Spleen (tissue), 13 donors: ENCODE results near the gene PDZD2. TPM values are rescaled to one million over a fixed set of nuclear protein-coding genes. Genes with fewer than 3 reads are reported as not detected.

Source experiments
- DNase-seq: peaks from one replicate; pipeline ENCODE4 v3.0.0-alpha.2; 2020
- H3K27ac ChIP-seq, 8 donors: fragments of 200-600 bp; sonication (generic) in 7 of 8; 1 replicate in 4 of 8; 2 replicates in 4 of 8; pipeline versions ENCODE4 v1.5.0 to v1.8.0; 2016 to 2021; ENCODE audit warnings: inconsistent platforms in 4 of 8, mild to moderate bottlenecking in 4 of 8, moderate library complexity in 1 of 8
- H3K27me3 ChIP-seq, 7 donors: fragments of 200-600 bp; sonication (generic) in 6 of 7; replicated peaks in 1 of 7; 1 replicate in 4 of 7; 2 replicates in 3 of 7; pipeline versions ENCODE4 v1.5.0 to v1.8.0; 2016 to 2021; ENCODE audit warnings: inconsistent platforms in 3 of 7, mild to moderate bottlenecking in 1 of 7
- H3K36me3 ChIP-seq, 6 donors: fragments of 200-600 bp; sonication (generic) in 5 of 6; 1 replicate in 4 of 6; 2 replicates in 2 of 6; pipeline versions ENCODE4 v1.5.0 to v1.8.0; 2016 to 2021; ENCODE audit warnings: inconsistent platforms in 2 of 6
- H3K4me1 ChIP-seq, 6 donors: fragments of 200-600 bp; sonication (generic) in 5 of 6; 1 replicate in 3 of 6; 2 replicates in 3 of 6; pipeline versions ENCODE4 v1.5.0 to v1.8.0; 2016 to 2021; ENCODE audit warnings: inconsistent platforms in 3 of 6
- H3K4me3 ChIP-seq, 8 donors: fragments of 200-600 bp; sonication (generic) in 7 of 8; 1 replicate in 4 of 8; 2 replicates in 4 of 8; pipeline versions ENCODE4 v1.5.0 to v1.8.0; 2016 to 2021; ENCODE audit warnings: inconsistent platforms in 4 of 8, mild to moderate bottlenecking in 4 of 8, moderate library complexity in 2 of 8
- H3K9me3 ChIP-seq, 8 donors: fragments of 200-600 bp; sonication (generic) in 7 of 8; 1 replicate in 4 of 8; 2 replicates in 4 of 8; pipeline versions ENCODE4 v1.5.0 to v1.8.0; 2016 to 2021; ENCODE audit warnings: inconsistent platforms in 4 of 8
- CTCF ChIP-seq, 11 experiments: fragments of 200-600 bp in 7 of 11; fragments of 450-650 bp in 4 of 11; sonication (generic) in 4 of 11; IDR thresholded peaks in 8 of 11; conservative IDR thresholded peaks in 3 of 11; 1 replicate in 7 of 11; 2 replicates in 4 of 11; pipeline versions ENCODE4 v1.4.0 to v1.8.0; 2016 to 2021; ENCODE audit warnings: antibody characterized with exemption in 11 of 11, inconsistent platforms in 4 of 11, mild to moderate bottlenecking in 1 of 11
- POLR2A ChIP-seq, 3 donors: fragments of 450-650 bp; IDR thresholded peaks; one replicate each; pipeline ENCODE4 v1.5.1; 2017; ENCODE audit warnings: antibody characterized with exemption in 3 of 3, mild to moderate bottlenecking in 1 of 3
- POLR2AphosphoS5 ChIP-seq, 3 donors: sonication (generic); formaldehyde crosslinking; IDR thresholded peaks; one replicate each; pipeline ENCODE4 v1.5.1; 2017; ENCODE audit warnings: antibody characterized with exemption in 3 of 3
- WGBS, 5 donors: extraction: QIAGEN DNeasy Blood & Tissue Kit in 3 of 5; methylation state at CpG; one replicate each; pipeline versions ENCODE4 v1.1.5 to v1.1.7; 2013 to 2018; 5-methylcytosine and 5-hydroxymethylcytosine counted together
- intact Hi-C: fragments of 100-400 bp; cut with DNase I; formaldehyde crosslinking; loops from one replicate; pipeline ENCODE4 v1.15.0; 2023; ENCODE audit warnings: low total_unique reads
- long read RNA-seq, 2 donors: transcript quantifications; one replicate each; lab custom pipeline, GENCODE V29; 2026
- polyA plus RNA-seq, 3 donors: library from polyadenylated mRNA; stranded (reverse); fragments of 200-250 nt; gene quantifications; one replicate each; pipeline ENCODE4 v1.2.1, GENCODE V29; 2013
- total RNA-seq, 7 donors: library from RNA; depleted of rRNA in 3 of 7; stranded (reverse); fragments of >200 nt in 3 of 7; fragmentation: NEBNext Ultra II Directional in 4 of 7; extraction: Animal tissue kit (Norgen Biotek cat#: 25700) in 4 of 7; gene quantifications; one replicate each; pipeline versions ENCODE4 v1.1.0 to v1.2.1, GENCODE V29; 2016 to 2021
- donor health status: healthy with polysubstance abuse.
- donor health status: DM: no; HTN: no; CAD: no; lungs with moderate emphysema.
- donor health status: DM: no; HTN: no; CAD: no.
- donor health status: Bipolar disorder and iron deficiency.
- donor health status: healthy.
- donor health status: DM: no; HTN: no; CAD: no.
- donor health status: DM: yes; HTN: yes; CAD: no.

PDZD2 gene
- total RNA-seq (1 to 10 TPM in 6 of 7 donors, under 1 TPM in 1; 0.70 to 4.7 (median 2.9) TPM), polyA plus RNA-seq (under 1 TPM; 0.09 to 0.74 (median 0.39) TPM)
- long read RNA-seq, donor 1: 0 reads
- long read RNA-seq, donor 2: 0 reads

- no peaks in the 10 kb centered on the region for H3K36me3 ChIP-seq
- H3K4me1 ChIP-seq: peaks cover 9 to 22% (median 17%) of the 10 kb centered on the region in 6 donors
- no peak within 1 kb of the TSS for H3K27ac ChIP-seq
- TF ChIP-seq CTCF (IDR thresholded peaks at IDR 0.05 in 8 of 11, conservative IDR thresholded peaks at IDR 0.05 in 3 of 11) (peak in 3 of 11 experiments; percentile 25 to 38 (median 33)), POLR2AphosphoS5 (IDR thresholded peaks at IDR 0.05) (peak in 2 of 3 donors; percentile 27 to 31), POLR2A (IDR thresholded peaks at IDR 0.05) (no peak)
- peak within 1 kb of the TSS; percentile 50 to 85 (median 66) for H3K4me3 ChIP-seq
- H3K27me3 ChIP-seq: peaks cover 2 to 46% (median 14%) of the 10 kb centered on the region in 7 donors
- WGBS, 5 donors: 0 to 1% (median 0%) methylated on average over 6 to 70 of the region's 70 CpGs
- peak; percentile 83 for DNase-seq
- H3K9me3 ChIP-seq: no peaks in the 10 kb centered on the region
- intact Hi-C loops: no loop called here
Measured at GRCh38 chr5:31638748-31639418, at the start of gene PDZD2. Gene PDZD2 (plus strand): TSS chr5:31639131.

GRCh38 chr5:31593665-31594064 is 45.3 kb upstream of the PDZD2 start:
- Histone ChIP-seq H3K9me3 (no peaks in the 10 kb centered on the region), H3K4me3 (no peak overlapping the region), H3K27me3 (peaks cover 0 to 21% (median 0%) of the 10 kb centered on the region in 7 donors), H3K4me1 (peaks cover 0 to 3% (median 0%) of the 10 kb centered on the region in 6 donors), H3K36me3 (no peaks in the 10 kb centered on the region), H3K27ac (no peak overlapping the region)
- 80 to 95% (median 87%) methylated on average over 3 of the region's 3 CpGs for WGBS, 5 donors
- intact Hi-C loops: no loop called here
- no peak for DNase-seq
- TF ChIP-seq CTCF (IDR thresholded peaks at IDR 0.05 in 8 of 11, conservative IDR thresholded peaks at IDR 0.05 in 3 of 11): no peak
- TF ChIP-seq POLR2A (IDR thresholded peaks at IDR 0.05): no peak
- TF ChIP-seq POLR2AphosphoS5 (IDR thresholded peaks at IDR 0.05): no peak

- Histone ChIP-seq H3K4me1 (peaks cover 0 to 8% (median 0%) of the 10 kb centered on the region in 6 donors), H3K9me3 (no peaks in the 10 kb centered on the region), H3K36me3 (no peaks in the 10 kb centered on the region), H3K4me3 (no peak overlapping the region), H3K27ac (no peak overlapping the region), H3K27me3 (peaks cover 0 to 25% (median 0%) of the 10 kb centered on the region in 7 donors)
- TF ChIP-seq POLR2A (IDR thresholded peaks at IDR 0.05) (no peak), POLR2AphosphoS5 (IDR thresholded peaks at IDR 0.05) (no peak), CTCF (IDR thresholded peaks at IDR 0.05 in 8 of 11, conservative IDR thresholded peaks at IDR 0.05 in 3 of 11) (no peak)
- intact Hi-C loops: no loop called here
- 56 to 62% (median 58%) methylated on average over 1 of the region's 1 CpG for WGBS, 5 donors
- no peak for DNase-seq
Measured at GRCh38 chr5:31596354-31596753, 42.6 kb upstream of the PDZD2 start.
